ENCODE results near the gene MYCN. TPM values are rescaled to one million over a fixed set of nuclear protein-coding genes. Genes with fewer than 3 reads are reported as not detected.

MYCN gene
- total RNA-seq, 1 experiment from 2014 or later = 54.4 TPM

- peaks cover 5% of the 10 kb centered on the region for H3K36me3 ChIP-seq (ENCODE audit: control insufficient read depth, insufficient read depth, low read length)
- Mint-ChIP-seq H3K4me3 (ENCODE audit: unreplicated experiment) (no peak overlapping the region), H3K27me3 (ENCODE audit: insufficient read depth, unreplicated experiment) (no peaks in the 10 kb centered on the region), H3K4me1 (ENCODE audit: low read depth, unreplicated experiment) (peaks cover 24% of the 10 kb centered on the region), H3K9me3 (ENCODE audit: unreplicated experiment) (no peaks in the 10 kb centered on the region), H3K36me3 (ENCODE audit: insufficient read depth, unreplicated experiment) (peaks cover 53% of the 10 kb centered on the region), H3K27ac (ENCODE audit: unreplicated experiment) (no peak overlapping the region)
- no peaks in the 10 kb centered on the region for H3K9me3 ChIP-seq
- DNase-seq = peak in 1 of 2 experiments; percentile 4
- no peak for TF ChIP-seq CTCF (IDR thresholded peaks at IDR 0.05; ENCODE audit: insufficient read depth in 1 of 2, low read depth in 1 of 2, low read length in 1 of 2, severe bottlenecking in 1 of 2, unreplicated experiment in 1 of 2)
- ChIA-PET POLR2A (no interaction called here), CTCF (no interaction called here)
- H3K27me3 ChIP-seq (replicated peaks; ENCODE audit: control insufficient read depth, insufficient read depth, low read length) = no peaks in the 10 kb centered on the region
- H3K4me3 ChIP-seq (ENCODE audit: low read depth, low read length) = no peak overlapping the region
- no TSS peak for BruUV-seq (replicated peaks)
- intact Hi-C loops (cut with micrococcal nuclease; ENCODE audit: unreplicated experiment) = no loop called here
- H3K4me1 ChIP-seq = peaks cover 13% of the 10 kb centered on the region
Measured at GRCh38 chr2:15947431-15947830, 7.1 kb downstream of the MYCN start.

DNA sequence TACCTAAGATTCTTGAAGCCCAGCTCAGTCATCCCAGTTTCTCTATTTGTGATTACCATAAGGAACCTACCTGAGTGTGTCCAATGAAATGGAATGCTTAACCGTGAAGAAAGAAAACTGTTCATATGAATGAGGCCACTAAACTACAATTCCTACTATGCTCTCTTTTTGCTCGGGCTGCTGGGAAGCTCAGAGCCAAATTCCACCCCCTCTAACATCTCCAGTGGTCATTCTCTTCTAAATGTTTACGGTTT, 8.3 kb downstream of the MYCN start:
- BruUV-seq (replicated peaks) = no TSS peak
- Histone ChIP-seq H3K36me3 (ENCODE audit: control insufficient read depth, insufficient read depth, low read length) (peaks cover 5% of the 10 kb centered on the region), H3K27me3 (replicated peaks; ENCODE audit: control insufficient read depth, insufficient read depth, low read length) (no peaks in the 10 kb centered on the region), H3K4me1 (peaks cover 8% of the 10 kb centered on the region), H3K9me3 (no peaks in the 10 kb centered on the region), H3K4me3 (ENCODE audit: low read depth, low read length) (no peak overlapping the region)
- no peak overlapping the region for H3K27ac Mint-ChIP-seq (ENCODE audit: unreplicated experiment)
- H3K4me1 Mint-ChIP-seq (ENCODE audit: low read depth, unreplicated experiment) = peaks cover 31% of the 10 kb centered on the region
- H3K4me3 Mint-ChIP-seq (ENCODE audit: unreplicated experiment) = no peak overlapping the region
- H3K9me3 Mint-ChIP-seq (ENCODE audit: unreplicated experiment) = no peaks in the 10 kb centered on the region
- peaks cover 43% of the 10 kb centered on the region for H3K36me3 Mint-ChIP-seq (ENCODE audit: insufficient read depth, unreplicated experiment)
- no peaks in the 10 kb centered on the region for H3K27me3 Mint-ChIP-seq (ENCODE audit: insufficient read depth, unreplicated experiment)
- no peak for DNase-seq
- no peak for TF ChIP-seq CTCF (IDR thresholded peaks at IDR 0.05; ENCODE audit: insufficient read depth in 1 of 2, low read depth in 1 of 2, low read length in 1 of 2, severe bottlenecking in 1 of 2, unreplicated experiment in 1 of 2)
- ChIA-PET CTCF (no interaction called here), POLR2A (no interaction called here)
- intact Hi-C loops (cut with micrococcal nuclease; ENCODE audit: unreplicated experiment) = no loop called here

GRCh38 chr2:15949126-15949525, 8.8 kb downstream of the MYCN start:
- BruUV-seq (replicated peaks) = no TSS peak
- H3K4me3 Mint-ChIP-seq (ENCODE audit: unreplicated experiment) = no peak overlapping the region
- Histone ChIP-seq H3K9me3 (no peaks in the 10 kb centered on the region), H3K4me3 (ENCODE audit: low read depth, low read length) (no peak overlapping the region), H3K36me3 (ENCODE audit: control insufficient read depth, insufficient read depth, low read length) (peaks cover 5% of the 10 kb centered on the region), H3K4me1 (peaks cover 5% of the 10 kb centered on the region), H3K27me3 (replicated peaks; ENCODE audit: control insufficient read depth, insufficient read depth, low read length) (no peaks in the 10 kb centered on the region)
- H3K27ac Mint-ChIP-seq (ENCODE audit: unreplicated experiment) = no peak overlapping the region
- H3K36me3 Mint-ChIP-seq (ENCODE audit: insufficient read depth, unreplicated experiment) = peaks cover 38% of the 10 kb centered on the region
- DNase-seq = no peak
- H3K4me1 Mint-ChIP-seq (ENCODE audit: low read depth, unreplicated experiment) = peaks cover 27% of the 10 kb centered on the region
- intact Hi-C loops (cut with micrococcal nuclease; ENCODE audit: unreplicated experiment) = no loop called here
- H3K9me3 Mint-ChIP-seq (ENCODE audit: unreplicated experiment) = no peaks in the 10 kb centered on the region
- ChIA-PET POLR2A (no interaction called here), CTCF (no interaction called here)
- TF ChIP-seq CTCF (IDR thresholded peaks at IDR 0.05; ENCODE audit: insufficient read depth in 1 of 2, low read depth in 1 of 2, low read length in 1 of 2, severe bottlenecking in 1 of 2, unreplicated experiment in 1 of 2) = no peak
- H3K27me3 Mint-ChIP-seq (ENCODE audit: insufficient read depth, unreplicated experiment) = no peaks in the 10 kb centered on the region

Measured in Caco-2 (cell line).